ENCODE data around the gene KLK10. TPM values are rescaled to one million over a fixed set of nuclear protein-coding genes. Genes with fewer than 3 reads are reported as not detected.
"Not testable (repeated sequence)": the region's sequence is repeated elsewhere in the genome, so short reads cannot be mapped to it uniquely, and the experiment has no call there.

The KLK10 gene
- total RNA-seq, 1 donor from 2014 or later, result not detected

- DNase-seq (ENCODE audit: extremely low read depth, low read depth, low spot score), result no peak
Observed at GRCh38 chr19:50972795-50973376, 46.6 kb downstream of the KLK10 start.

GRCh38 chr19:50969810-50970209 is 49.7 kb downstream of the KLK10 start:
- DNase-seq (ENCODE audit: extremely low read depth, low read depth, low spot score), result not testable (repeated sequence)

DNA sequence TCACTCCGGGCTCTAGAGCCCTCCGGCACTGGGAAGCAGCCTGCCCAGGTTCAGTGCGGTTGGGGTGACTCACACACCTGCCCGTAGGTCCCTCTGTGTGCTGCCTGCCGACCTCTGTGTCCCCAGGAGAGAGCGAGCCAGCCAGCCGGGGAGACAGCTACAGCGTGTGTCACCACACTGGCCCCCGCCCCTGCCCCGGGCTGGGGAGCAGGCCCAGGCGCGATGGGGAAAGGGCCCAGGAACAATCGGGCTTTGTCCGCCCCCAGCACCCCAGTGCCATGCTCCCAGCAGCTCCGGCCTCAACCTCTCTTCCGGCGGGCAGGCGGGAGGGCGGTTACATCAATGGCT is 50.1 kb downstream of the KLK10 start, which contains the start of gene KLK6:
KLK6 (minus strand) TSS at position 179 of the 348 bp plus-strand sequence. CDS start 1,487 bp downstream, outside the sequence.
- DNase-seq (ENCODE audit: extremely low read depth, low read depth, low spot score), result no peak

DNA sequence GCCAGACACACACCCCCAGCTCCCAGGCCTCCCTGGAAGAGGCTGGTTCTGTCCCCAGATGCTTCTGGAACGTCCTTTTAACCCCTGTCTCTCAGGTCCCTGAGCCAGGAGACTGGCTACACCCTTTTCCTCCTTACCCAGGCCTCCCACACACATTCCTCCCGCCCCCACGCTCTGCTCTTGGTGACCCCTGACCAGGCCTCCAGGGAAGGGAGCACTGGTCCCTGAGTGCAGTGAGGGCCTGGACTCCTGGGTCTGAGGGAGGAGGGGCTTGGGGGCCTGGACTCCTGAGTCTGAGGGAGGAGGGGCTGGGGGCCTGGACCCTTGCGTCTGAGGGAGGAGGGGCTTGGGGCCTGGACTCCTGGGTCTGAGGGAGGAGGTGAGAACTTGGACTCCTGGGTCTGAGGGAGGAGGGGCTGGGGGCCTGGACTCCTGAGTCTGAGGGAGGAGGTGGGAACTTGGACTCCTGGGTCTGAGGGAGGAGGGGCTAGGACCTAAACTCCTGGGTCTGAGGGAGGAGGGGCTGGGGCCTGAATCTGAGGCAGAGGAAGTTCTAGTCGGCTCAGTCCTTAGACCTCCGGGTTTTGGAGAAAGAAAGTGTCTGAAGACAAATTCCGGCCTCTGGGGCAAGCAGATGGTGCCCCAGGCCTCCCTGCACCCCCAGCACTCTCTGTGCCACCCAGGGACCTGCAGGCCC is 50.6 kb downstream of the KLK10 start:
- no peak for DNase-seq (ENCODE audit: extremely low read depth, low read depth, low spot score)

GRCh38 chr19:50967929-50968715 is 51.4 kb downstream of the KLK10 start:
- no peak for DNase-seq (ENCODE audit: extremely low read depth, low read depth, low spot score)

DNA sequence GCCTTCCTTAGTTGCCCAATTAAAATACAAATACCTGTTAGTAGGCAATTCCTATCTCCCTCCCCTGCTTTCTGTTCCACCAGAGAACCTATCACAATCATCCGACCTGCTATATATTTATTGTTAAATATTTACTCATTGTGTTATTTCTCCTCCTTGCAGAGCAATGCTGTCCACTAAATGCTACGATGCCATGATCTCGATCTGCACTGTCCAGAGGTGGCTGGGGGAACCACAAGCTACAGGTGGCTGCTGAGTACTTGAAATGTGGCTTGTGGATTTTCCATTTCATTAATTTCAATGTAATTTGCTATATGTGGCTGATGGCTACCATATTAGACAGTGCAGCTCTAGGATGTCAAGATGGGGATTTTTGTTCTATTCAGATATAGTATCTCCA is 55.2 kb downstream of the KLK10 start:
- no peak for DNase-seq (ENCODE audit: extremely low read depth, low read depth, low spot score)

DNA sequence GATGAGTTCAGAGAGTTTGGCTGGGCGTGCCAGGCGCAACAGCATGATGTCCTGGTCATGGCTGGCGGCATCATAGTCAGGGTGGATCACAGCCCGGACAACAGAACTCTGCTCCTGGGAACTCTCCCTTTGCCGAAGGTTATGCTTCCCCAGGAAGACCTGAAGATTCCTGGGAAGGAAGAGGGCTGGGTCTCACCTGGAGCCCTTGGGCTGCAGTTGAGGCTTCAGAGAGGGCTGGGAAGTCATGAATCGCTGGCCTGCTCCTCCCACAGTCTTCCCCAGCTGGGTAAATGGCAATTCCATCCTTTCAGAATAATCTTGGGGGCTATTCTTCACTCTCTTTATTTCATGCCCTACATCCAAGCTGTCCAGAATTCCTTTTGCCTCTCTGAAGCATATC is 56.1 kb downstream of the KLK10 start:
- DNase-seq (ENCODE audit: extremely low read depth, low read depth, low spot score), result no peak

Other genes starting within 250 kb of the KLK10 start
- not detected in 2 replicates for gene GPR32, start 249.2 kb downstream of the KLK10 start, total RNA-seq
- gene ACP4, start 229.3 kb downstream of the KLK10 start, total RNA-seq, result not detected in 2 replicates
- not detected in 2 replicates for gene KLK1, start 195.9 kb downstream of the KLK10 start, total RNA-seq
- gene KLK15, start 186.1 kb downstream of the KLK10 start, total RNA-seq, result not detected in 2 replicates
- gene KLK3, start 164.8 kb downstream of the KLK10 start, total RNA-seq, result not detected in 2 replicates
- gene KLK2, start 146.3 kb downstream of the KLK10 start, total RNA-seq, result not detected in 2 replicates
- not detected in 2 replicates for gene KLK4, start 108.3 kb downstream of the KLK10 start, total RNA-seq
- gene KLK5, start 66.7 kb downstream of the KLK10 start, total RNA-seq, result not detected in 2 replicates
- gene KLK6, start 50.1 kb downstream of the KLK10 start, total RNA-seq, result not detected in 2 replicates
- not detected in 2 replicates for gene KLK7, start 35.8 kb downstream of the KLK10 start, total RNA-seq
- gene KLK8, start 18.1 kb downstream of the KLK10 start, total RNA-seq, result not detected in 2 replicates
- gene KLK11, start 6.9 kb upstream of the KLK10 start, total RNA-seq, result not detected in 2 replicates
- not detected in 2 replicates for gene KLK12, start 15.3 kb upstream of the KLK10 start, total RNA-seq
- not detected in 2 replicates for gene KLK13, start 45.4 kb upstream of the KLK10 start, total RNA-seq
- gene KLK14, start 63.2 kb upstream of the KLK10 start, total RNA-seq, result not detected in 2 replicates
- 17.1 and 19.3 TPM in 2 replicates for gene CTU1, start 88.7 kb upstream of the KLK10 start, total RNA-seq
- gene SIGLEC9, start 105.2 kb upstream of the KLK10 start, total RNA-seq, result not detected in 2 replicates
- gene SIGLEC7, start 122.6 kb upstream of the KLK10 start, total RNA-seq, result not detected in 2 replicates
- not detected in 2 replicates for gene CD33, start 205.4 kb upstream of the KLK10 start, total RNA-seq
- not detected in 2 replicates for gene SIGLECL1, start 231.4 kb upstream of the KLK10 start, total RNA-seq